ENCODE data around the gene DDC.
A peak's percentile ranks its signal among the peaks of the same experiment; 100 is the strongest.

Gene DDC

DNA sequence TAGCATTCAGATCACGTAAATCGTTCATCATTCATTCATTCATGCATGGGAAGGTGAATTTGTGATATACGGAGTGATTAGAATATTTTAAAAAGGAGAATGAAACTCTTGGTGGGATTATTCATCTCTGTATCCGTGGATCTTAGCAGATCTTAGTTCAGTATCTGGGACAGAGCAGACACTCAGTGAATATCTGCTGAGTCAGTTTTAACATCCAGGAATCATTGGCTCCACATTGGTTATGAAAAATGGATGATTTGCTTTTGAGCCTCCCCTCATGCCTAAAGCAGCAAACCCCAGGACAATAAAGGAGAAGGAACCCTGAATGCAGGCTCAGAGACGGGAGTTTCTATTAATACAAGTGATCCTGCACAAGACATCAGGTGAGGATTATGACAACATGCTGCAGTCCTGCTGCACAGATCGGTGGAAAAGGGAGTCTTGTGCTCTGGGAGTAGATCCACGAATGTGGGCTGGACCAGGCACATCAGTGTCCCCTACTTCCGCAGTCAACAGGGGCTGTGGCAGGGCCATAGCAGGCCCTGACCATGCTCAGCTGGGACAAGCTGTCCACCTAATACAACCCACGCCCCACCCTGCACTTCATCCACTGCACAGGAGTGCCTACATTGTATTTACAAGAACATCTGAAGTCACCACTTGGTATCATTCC, 88.1 kb downstream of the DDC start:
- TF ChIP-seq EZH2phosphoT487 (IDR thresholded peaks at IDR 0.05; ENCODE audit: low read depth): no peak
- TF ChIP-seq, protein P1, sequence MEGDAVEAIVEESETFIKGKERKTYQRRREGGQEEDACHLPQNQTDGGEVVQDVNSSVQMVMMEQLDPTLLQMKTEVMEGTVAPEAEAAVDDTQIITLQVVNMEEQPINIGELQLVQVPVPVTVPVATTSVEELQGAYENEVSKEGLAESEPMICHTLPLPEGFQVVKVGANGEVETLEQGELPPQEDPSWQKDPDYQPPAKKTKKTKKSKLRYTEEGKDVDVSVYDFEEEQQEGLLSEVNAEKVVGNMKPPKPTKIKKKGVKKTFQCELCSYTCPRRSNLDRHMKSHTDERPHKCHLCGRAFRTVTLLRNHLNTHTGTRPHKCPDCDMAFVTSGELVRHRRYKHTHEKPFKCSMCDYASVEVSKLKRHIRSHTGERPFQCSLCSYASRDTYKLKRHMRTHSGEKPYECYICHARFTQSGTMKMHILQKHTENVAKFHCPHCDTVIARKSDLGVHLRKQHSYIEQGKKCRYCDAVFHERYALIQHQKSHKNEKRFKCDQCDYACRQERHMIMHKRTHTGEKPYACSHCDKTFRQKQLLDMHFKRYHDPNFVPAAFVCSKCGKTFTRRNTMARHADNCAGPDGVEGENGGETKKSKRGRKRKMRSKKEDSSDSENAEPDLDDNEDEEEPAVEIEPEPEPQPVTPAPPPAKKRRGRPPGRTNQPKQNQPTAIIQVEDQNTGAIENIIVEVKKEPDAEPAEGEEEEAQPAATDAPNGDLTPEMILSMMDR (IDR thresholded peaks at IDR 0.05; ENCODE audit: low read depth, low read length): no peak
- Histone ChIP-seq H3K36me3 (replicated peaks; ENCODE audit: low read depth, low read length) (no peaks in the 10 kb centered on the region), H2AFZ (ENCODE audit: low read depth, low read length) (no peak overlapping the region), H3K4me2 (ENCODE audit: low read length) (no peak overlapping the region), H3K27me3 (ENCODE audit: low read depth, low read length) (no peaks in the 10 kb centered on the region), H3K9ac (ENCODE audit: low read length) (no peak overlapping the region), H4K20me1 (ENCODE audit: insufficient read depth, low read length) (no peaks in the 10 kb centered on the region), H3K79me2 (ENCODE audit: low read length) (no peaks in the 10 kb centered on the region), H3K27ac (ENCODE audit: low read length) (no peak overlapping the region), H3K4me1 (ENCODE audit: low read length) (peaks cover 22% of the 10 kb centered on the region), H3K4me3 (ENCODE audit: low read length) (no peak overlapping the region), H3K9me3 (ENCODE audit: insufficient read depth, low read length) (no peaks in the 10 kb centered on the region)

GRCh38 chr7:50475340-50475739, 89.9 kb downstream of the DDC start:
- H3K4me3 ChIP-seq (ENCODE audit: low read length): peak overlapping the region; percentile 47; the same call in 1 of the 2 replicates
- H3K27ac ChIP-seq (ENCODE audit: low read length): no peak overlapping the region

GRCh38 chr7:50474382-50475160, 90.6 kb downstream of the DDC start:
- H3K4me1 ChIP-seq (ENCODE audit: low read length): peaks cover 22% of the 10 kb centered on the region
- H3K36me3 ChIP-seq (replicated peaks; ENCODE audit: low read depth, low read length): no peaks in the 10 kb centered on the region
- no peak overlapping the region for H3K27ac ChIP-seq (ENCODE audit: low read length)
- no peak overlapping the region for H3K9ac ChIP-seq (ENCODE audit: low read length)
- H3K27me3 ChIP-seq (ENCODE audit: low read depth, low read length): no peaks in the 10 kb centered on the region
- TF ChIP-seq, protein P1 (IDR thresholded peaks at IDR 0.05; ENCODE audit: low read depth, low read length): no peak
- no peak for TF ChIP-seq EZH2phosphoT487 (IDR thresholded peaks at IDR 0.05; ENCODE audit: low read depth)
- no peaks in the 10 kb centered on the region for H3K79me2 ChIP-seq (ENCODE audit: low read length)
- H2AFZ ChIP-seq (ENCODE audit: low read depth, low read length): no peak overlapping the region
- peak overlapping the region; percentile 68 for H3K4me2 ChIP-seq (ENCODE audit: low read length)
- H3K9me3 ChIP-seq (ENCODE audit: insufficient read depth, low read length): no peaks in the 10 kb centered on the region
- peak overlapping the region; percentile 47; the same call in 1 of the 2 replicates for H3K4me3 ChIP-seq (ENCODE audit: low read length)
- no peaks in the 10 kb centered on the region for H4K20me1 ChIP-seq (ENCODE audit: insufficient read depth, low read length)

More at GRCh38 chr7:50475340-50475739, 89.9 kb downstream of the DDC start:
- Histone ChIP-seq H3K4me1 (ENCODE audit: low read length) (peaks cover 22% of the 10 kb centered on the region), H4K20me1 (ENCODE audit: insufficient read depth, low read length) (no peaks in the 10 kb centered on the region), H3K9me3 (ENCODE audit: insufficient read depth, low read length) (no peaks in the 10 kb centered on the region), H2AFZ (ENCODE audit: low read depth, low read length) (no peak overlapping the region), H3K9ac (ENCODE audit: low read length) (no peak overlapping the region), H3K27me3 (ENCODE audit: low read depth, low read length) (no peaks in the 10 kb centered on the region), H3K79me2 (ENCODE audit: low read length) (no peaks in the 10 kb centered on the region), H3K36me3 (replicated peaks; ENCODE audit: low read depth, low read length) (no peaks in the 10 kb centered on the region), H3K4me2 (ENCODE audit: low read length) (peak overlapping the region; percentile 68)
- TF ChIP-seq EZH2phosphoT487 (IDR thresholded peaks at IDR 0.05; ENCODE audit: low read depth): no peak
- TF ChIP-seq, protein P1 (IDR thresholded peaks at IDR 0.05; ENCODE audit: low read depth, low read length): no peak

- H4K20me1 ChIP-seq (ENCODE audit: insufficient read depth, low read length): no peaks in the 10 kb centered on the region
- no peak for TF ChIP-seq EZH2phosphoT487 (IDR thresholded peaks at IDR 0.05; ENCODE audit: low read depth)
- no peaks in the 10 kb centered on the region for H3K79me2 ChIP-seq (ENCODE audit: low read length)
- no peak overlapping the region for H3K4me3 ChIP-seq (ENCODE audit: low read length)
- H3K27ac ChIP-seq (ENCODE audit: low read length): no peak overlapping the region
- H3K9me3 ChIP-seq (ENCODE audit: insufficient read depth, low read length): no peaks in the 10 kb centered on the region
- no peaks in the 10 kb centered on the region for H3K36me3 ChIP-seq (replicated peaks; ENCODE audit: low read depth, low read length)
- H2AFZ ChIP-seq (ENCODE audit: low read depth, low read length): no peak overlapping the region
- H3K9ac ChIP-seq (ENCODE audit: low read length): no peak overlapping the region
- no peaks in the 10 kb centered on the region for H3K27me3 ChIP-seq (ENCODE audit: low read depth, low read length)
- H3K4me1 ChIP-seq (ENCODE audit: low read length): peaks cover 22% of the 10 kb centered on the region
- no peak overlapping the region for H3K4me2 ChIP-seq (ENCODE audit: low read length)
Observed at GRCh38 chr7:50473531-50473930, 91.7 kb downstream of the DDC start.
